GM23248 (cell line): ENCODE results near the gene DTNA. TPM values are rescaled to one million over a fixed set of nuclear protein-coding genes. Genes with fewer than 3 reads are reported as not detected.
A peak's percentile ranks its signal among the peaks of the same experiment; 100 is the strongest.

Source experiments
- DNase-seq: peaks from one replicate; pipeline ENCODE4 v3.0.0-alpha.2; 2015
- H2AFZ ChIP-seq: fragments of 200-600 bp; sonication (generic); 2 replicates; pipeline ENCODE4 v1.6.1; 2016; ENCODE audit warnings: antibody characterized with exemption
- H3F3A ChIP-seq: fragments of 200-600 bp; sonication (generic); 2 replicates; pipeline ENCODE4 v1.6.1; 2016; ENCODE audit warnings: mild to moderate bottlenecking, antibody characterized with exemption, mixed run types; ENCODE audit not compliant: insufficient read depth
- H3K27ac ChIP-seq: fragments of 200-600 bp; sonication (generic); 2 replicates; pipeline ENCODE4 v1.5.1; 2016; ENCODE audit warnings: mild to moderate bottlenecking
- H3K27me3 ChIP-seq: fragments of 200-600 bp; sonication (generic); replicated peaks from 2 replicates; pipeline ENCODE4 v1.6.1; 2016; ENCODE audit warnings: mild to moderate bottlenecking; ENCODE audit not compliant: insufficient read depth
- H3K36me3 ChIP-seq: fragments of 200-600 bp; sonication (generic); 2 replicates; pipeline ENCODE4 v1.6.1; 2016; ENCODE audit warnings: low read depth, mild to moderate bottlenecking
- H3K4me1 ChIP-seq: fragments of 200-600 bp; sonication (generic); 2 replicates; pipeline ENCODE4 v1.6.1; 2016; ENCODE audit warnings: mild to moderate bottlenecking; ENCODE audit not compliant: insufficient read depth
- H3K4me2 ChIP-seq: fragments of 200-600 bp; sonication (generic); one replicate; pipeline ENCODE4 v1.6.1; 2016; ENCODE audit warnings: mild to moderate bottlenecking; ENCODE audit not compliant: unreplicated experiment
- H3K4me3 ChIP-seq: fragments of 200-600 bp; sonication (generic); 2 replicates; pipeline ENCODE4 v1.5.1; 2016; ENCODE audit warnings: mild to moderate bottlenecking
- H3K79me2 ChIP-seq: fragments of 200-600 bp; sonication (generic); 2 replicates; pipeline ENCODE4 v1.6.1; 2016; ENCODE audit warnings: mild to moderate bottlenecking; ENCODE audit not compliant: insufficient read depth
- H3K9ac ChIP-seq: fragments of 200-600 bp; sonication (generic); 2 replicates; pipeline ENCODE4 v1.6.1; 2016; ENCODE audit warnings: mild to moderate bottlenecking
- H3K9me2 ChIP-seq: fragments of 200-600 bp; sonication (generic); 2 replicates; pipeline ENCODE4 v1.6.1; 2016; ENCODE audit warnings: mixed run types, mild to moderate bottlenecking, moderate library complexity; ENCODE audit not compliant: insufficient read depth
- H3K9me3 ChIP-seq: fragments of 200-600 bp; sonication (generic); one replicate; pipeline ENCODE4 v1.6.1; 2017; ENCODE audit warnings: low read depth
- H4K20me1 ChIP-seq: fragments of 200-600 bp; sonication (generic); 2 replicates; pipeline ENCODE4 v1.6.0; 2016; ENCODE audit not compliant: insufficient read depth
- EZH2 ChIP-seq: fragments of 200-600 bp; sonication (generic); IDR thresholded peaks from 2 replicates; pipeline ENCODE4 v1.6.1; 2018; ENCODE audit warnings: antibody characterized with exemption, mild to moderate bottlenecking; ENCODE audit not compliant: insufficient read depth, poor library complexity, severe bottlenecking
- EZH2phosphoT487 ChIP-seq: fragments of 200-600 bp; sonication (generic); IDR thresholded peaks from 2 replicates; pipeline ENCODE4 v1.6.1; 2018; ENCODE audit warnings: antibody characterized with exemption, moderate library complexity, mild to moderate bottlenecking, low read depth; ENCODE audit not compliant: insufficient read depth
- WGBS, 2 experiments: methylation state at CpG; one replicate each; pipeline ENCODE4 v1.1.6; 2015 to 2017; ENCODE audit warnings: low lambda C conversion rate in 2 of 2, low coverage in 1 of 2; ENCODE audit errors: missing lambda C conversion rate in 2 of 2; 5-methylcytosine and 5-hydroxymethylcytosine counted together
- in situ Hi-C: fragments of 300-500 bp; cut with MboI; formaldehyde crosslinking; loops from 2 replicates; pipeline ENCODE4 v1.15.0; 2020
- polyA plus RNA-seq: library from polyadenylated mRNA; unstranded; fragments of >200 nt; fragmentation: Nextera tagmentation; extraction: Ambion mirVana; gene quantifications from 2 replicates; pipeline ENCODE4 v1.2.1, GENCODE V29; 2016
- total RNA-seq: library from RNA; depleted of rRNA; stranded (reverse); fragments of >200 nt; shearing (Covaris generic); gene quantifications from 2 replicates; pipeline ENCODE4 v1.2.3, GENCODE V29; 2014

DTNA gene
- total and polyA plus RNA-seq, 2 experiments from 2014 or later: 4.2 to 5.5 TPM

- no peaks in the 10 kb centered on the region for H3K9me2 ChIP-seq
- no peaks in the 10 kb centered on the region for H3K36me3 ChIP-seq
- in situ Hi-C loops: no loop called here
- H4K20me1 ChIP-seq: no peaks in the 10 kb centered on the region
- H3K9me3 ChIP-seq: no peaks in the 10 kb centered on the region
- H3K9ac ChIP-seq: no peak overlapping the region
- H3K4me3 ChIP-seq: no peak overlapping the region
- H3K4me2 ChIP-seq: no peak overlapping the region
- no peaks in the 10 kb centered on the region for H3K79me2 ChIP-seq
- H3K27ac ChIP-seq: no peak overlapping the region
- no peaks in the 10 kb centered on the region for H3K27me3 ChIP-seq
- H3F3A ChIP-seq: no peaks in the 10 kb centered on the region
- 20 to 46% methylated on average over 1 of the region's 1 CpG for WGBS, 2 experiments
- no peak for TF ChIP-seq EZH2phosphoT487
- TF ChIP-seq EZH2: no peak
- DNase-seq: peak; percentile 2
- no peaks in the 10 kb centered on the region for H3K4me1 ChIP-seq
- H2AFZ ChIP-seq: no peak overlapping the region
Observed at GRCh38 chr18:34808389-34808788, 98.3 kb downstream of the DTNA start.

GRCh38 chr18:34809451-34810072, 99.5 kb downstream of the DTNA start:
- Histone ChIP-seq H3K9me2 (no peaks in the 10 kb centered on the region), H3K4me2 (peak overlapping the region; percentile 39), H3K9me3 (no peaks in the 10 kb centered on the region), H3K9ac (no peak overlapping the region), H3K27ac (no peak overlapping the region), H3K4me1 (no peaks in the 10 kb centered on the region), H3K36me3 (no peaks in the 10 kb centered on the region), H3K4me3 (no peak overlapping the region), H3K27me3 (no peaks in the 10 kb centered on the region), H3K79me2 (no peaks in the 10 kb centered on the region), H4K20me1 (no peaks in the 10 kb centered on the region), H3F3A (no peaks in the 10 kb centered on the region), H2AFZ (no peak overlapping the region)
- in situ Hi-C loops: no loop called here
- peak; percentile 79 for DNase-seq
- WGBS, 2 experiments: 23 to 25% methylated on average over 6 of the region's 6 CpGs
- TF ChIP-seq EZH2phosphoT487 (no peak), EZH2 (no peak)

GRCh38 chr18:34816183-34816582, 106.1 kb downstream of the DTNA start:
- H3F3A ChIP-seq: no peaks in the 10 kb centered on the region
- no peaks in the 10 kb centered on the region for H3K36me3 ChIP-seq
- in situ Hi-C loops: no loop called here
- H3K79me2 ChIP-seq: no peaks in the 10 kb centered on the region
- no peaks in the 10 kb centered on the region for H3K27me3 ChIP-seq
- H3K9me2 ChIP-seq: no peaks in the 10 kb centered on the region
- WGBS, 2 experiments: 90 to 91% methylated on average over 6 of the region's 6 CpGs
- no peak overlapping the region for H2AFZ ChIP-seq
- no peaks in the 10 kb centered on the region for H3K4me1 ChIP-seq
- H3K9ac ChIP-seq: no peak overlapping the region
- DNase-seq: no peak
- TF ChIP-seq EZH2phosphoT487 (no peak), EZH2 (no peak)
- no peak overlapping the region for H3K27ac ChIP-seq
- H4K20me1 ChIP-seq: no peaks in the 10 kb centered on the region
- no peak overlapping the region for H3K4me2 ChIP-seq
- no peak overlapping the region for H3K4me3 ChIP-seq
- H3K9me3 ChIP-seq: no peaks in the 10 kb centered on the region

GRCh38 chr18:34817636-34818035, 107.5 kb downstream of the DTNA start:
- no peak overlapping the region for H2AFZ ChIP-seq
- no peak overlapping the region for H3K27ac ChIP-seq
- WGBS, 2 experiments: 94 to 100% methylated on average over 2 of the region's 2 CpGs
- TF ChIP-seq EZH2phosphoT487: no peak
- no peak for TF ChIP-seq EZH2
- H3K9me3 ChIP-seq: no peaks in the 10 kb centered on the region
- H3K27me3 ChIP-seq: no peaks in the 10 kb centered on the region
- H3K4me1 ChIP-seq: no peaks in the 10 kb centered on the region
- no peak overlapping the region for H3K4me3 ChIP-seq
- no peaks in the 10 kb centered on the region for H3K9me2 ChIP-seq
- H3K4me2 ChIP-seq: no peak overlapping the region
- no peaks in the 10 kb centered on the region for H3K36me3 ChIP-seq
- DNase-seq: no peak
- H4K20me1 ChIP-seq: no peaks in the 10 kb centered on the region
- H3K9ac ChIP-seq: no peak overlapping the region
- H3K79me2 ChIP-seq: no peaks in the 10 kb centered on the region
- in situ Hi-C loops: no loop called here
- no peaks in the 10 kb centered on the region for H3F3A ChIP-seq
